Measurements from ENCODE around the gene TNFAIP1. TPM values are rescaled to one million over a fixed set of nuclear protein-coding genes. Genes with fewer than 3 reads are reported as not detected.

The TNFAIP1 gene
- total RNA-seq, 1 experiment from 2014 or later: 27.7 TPM

- DNase-seq (ENCODE audit: low spot score): no peak
- in situ Hi-C loops (cut with HindIII; ENCODE audit: low sequenced_read_pairs): no loop called here
Measured at GRCh38 chr17:28390141-28390540, 54.6 kb downstream of the TNFAIP1 start.

GRCh38 chr17:28390563-28390962 is 55.0 kb downstream of the TNFAIP1 start:
- in situ Hi-C loops (cut with HindIII; ENCODE audit: low sequenced_read_pairs): no loop called here

GRCh38 chr17:28390984-28391383 is 55.4 kb downstream of the TNFAIP1 start:
- in situ Hi-C loops (cut with HindIII; ENCODE audit: low sequenced_read_pairs): no loop called here
- DNase-seq (ENCODE audit: low spot score): no peak

More at GRCh38 chr17:28390563-28390962, 55.0 kb downstream of the TNFAIP1 start:
- DNase-seq (ENCODE audit: low spot score): no peak

- in situ Hi-C loops (cut with HindIII; ENCODE audit: low sequenced_read_pairs): no loop called here
- DNase-seq (ENCODE audit: low spot score): no peak
Measured at GRCh38 chr17:28391401-28391800, 55.8 kb downstream of the TNFAIP1 start.

GRCh38 chr17:28392491-28392890 is 56.9 kb downstream of the TNFAIP1 start:
- DNase-seq (ENCODE audit: low spot score): peak; percentile 75
- in situ Hi-C loops (cut with HindIII; ENCODE audit: low sequenced_read_pairs): no loop called here

GRCh38 chr17:28394337-28395116 is 59.0 kb downstream of the TNFAIP1 start:
- in situ Hi-C loops (cut with HindIII; ENCODE audit: low sequenced_read_pairs): no loop called here
- no peak for DNase-seq (ENCODE audit: low spot score)

DNA sequence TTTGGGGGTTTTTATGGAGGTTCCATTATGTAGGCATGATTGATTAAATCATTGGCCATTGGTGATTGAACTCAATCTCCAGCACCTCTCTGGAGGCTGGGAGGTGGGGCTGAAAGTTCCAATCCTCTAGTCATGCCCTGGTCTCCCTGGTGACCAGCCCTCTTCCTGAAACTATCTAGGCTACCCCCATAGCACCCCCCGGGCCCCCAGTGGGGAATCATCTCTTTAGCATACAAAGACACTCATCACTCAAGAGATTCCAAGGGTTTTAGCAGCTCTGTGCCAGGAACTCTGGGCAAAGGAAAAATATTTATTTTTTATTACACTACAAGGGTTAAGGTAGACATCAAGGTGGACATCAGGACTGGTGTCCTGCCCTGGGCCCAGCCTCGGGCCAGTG is 59.9 kb downstream of the TNFAIP1 start:
- in situ Hi-C loops (cut with HindIII; ENCODE audit: low sequenced_read_pairs): no loop called here
- no peak for DNase-seq (ENCODE audit: low spot score)

GRCh38 chr17:28395968-28396367 is 60.4 kb downstream of the TNFAIP1 start:
- DNase-seq (ENCODE audit: low spot score): no peak
- in situ Hi-C loops (cut with HindIII; ENCODE audit: low sequenced_read_pairs): no loop called here

Other genes with a start within 250 kb of the TNFAIP1 start
- gene TMEM97, start 16.6 kb upstream of the TNFAIP1 start, total RNA-seq (2014; rRNA removed; shearing (Covaris generic)): 69.0 and 96.3 TPM in 2 replicates
- 21.5 and 29.1 TPM in 2 replicates for gene IFT20, start 289 bp upstream of the TNFAIP1 start, total RNA-seq (2014; rRNA removed; shearing (Covaris generic))
- 200 and 227 TPM in 2 replicates for gene POLDIP2, start 21.8 kb downstream of the TNFAIP1 start, total RNA-seq (2014; rRNA removed; shearing (Covaris generic))
- gene SEBOX, start 29.4 kb downstream of the TNFAIP1 start, total RNA-seq (2014; rRNA removed; shearing (Covaris generic)): not detected in 2 replicates
- gene VTN, start 34.5 kb downstream of the TNFAIP1 start, total RNA-seq (2014; rRNA removed; shearing (Covaris generic)): 12.4 and 13.1 TPM in 2 replicates
- 18.6 and 20.4 TPM in 2 replicates for gene SARM1, start 35.9 kb downstream of the TNFAIP1 start, total RNA-seq (2014; rRNA removed; shearing (Covaris generic))
- 33.6 and 44.7 TPM in 2 replicates for gene SLC46A1, start 70.5 kb downstream of the TNFAIP1 start, total RNA-seq (2014; rRNA removed; shearing (Covaris generic))
- not detected in 2 replicates for gene SLC13A2, start 137.9 kb downstream of the TNFAIP1 start, total RNA-seq (2014; rRNA removed; shearing (Covaris generic))
- gene FOXN1, start 170.6 kb downstream of the TNFAIP1 start, total RNA-seq (2014; rRNA removed; shearing (Covaris generic)): not detected in 2 replicates
- gene UNC119, start 216.9 kb downstream of the TNFAIP1 start, total RNA-seq (2014; rRNA removed; shearing (Covaris generic)): 59.0 and 60.4 TPM in 2 replicates
- 50.8 and 64.4 TPM in 2 replicates for gene PIGS, start 235.8 kb downstream of the TNFAIP1 start, total RNA-seq (2014; rRNA removed; shearing (Covaris generic))
- gene ALDOC, start 241.1 kb downstream of the TNFAIP1 start, total RNA-seq (2014; rRNA removed; shearing (Covaris generic)): 34.5 and 49.8 TPM in 2 replicates

Data from G401 (cell line).